Spleen (tissue), 7 donors: ENCODE results near the gene BTN3A1.

Source experiments
- POLR2A ChIP-seq, 3 donors: fragments of 450-650 bp; IDR thresholded peaks; one replicate each; pipeline ENCODE4 v1.5.1; 2017; ENCODE audit warnings: antibody characterized with exemption in 3 of 3, mild to moderate bottlenecking in 1 of 3
- POLR2AphosphoS5 ChIP-seq, 3 donors: sonication (generic); formaldehyde crosslinking; IDR thresholded peaks; one replicate each; pipeline ENCODE4 v1.5.1; 2017; ENCODE audit warnings: antibody characterized with exemption in 3 of 3
- TF ChIP-seq, protein P1 (sequence below), 11 experiments: fragments of 200-600 bp in 7 of 11; fragments of 450-650 bp in 4 of 11; sonication (generic) in 4 of 11; IDR thresholded peaks in 8 of 11; conservative IDR thresholded peaks in 3 of 11; 1 replicate in 7 of 11; 2 replicates in 4 of 11; pipeline versions ENCODE4 v1.4.0 to v1.8.0; 2016 to 2021; ENCODE audit warnings: antibody characterized with exemption in 11 of 11, inconsistent platforms in 4 of 11, mild to moderate bottlenecking in 1 of 11
- donor health status: DM: no; HTN: no; CAD: no; lungs with moderate emphysema.
- donor health status: DM: no; HTN: no; CAD: no.
- donor health status: DM: no; HTN: no; CAD: no.

- TF ChIP-seq, protein P1, sequence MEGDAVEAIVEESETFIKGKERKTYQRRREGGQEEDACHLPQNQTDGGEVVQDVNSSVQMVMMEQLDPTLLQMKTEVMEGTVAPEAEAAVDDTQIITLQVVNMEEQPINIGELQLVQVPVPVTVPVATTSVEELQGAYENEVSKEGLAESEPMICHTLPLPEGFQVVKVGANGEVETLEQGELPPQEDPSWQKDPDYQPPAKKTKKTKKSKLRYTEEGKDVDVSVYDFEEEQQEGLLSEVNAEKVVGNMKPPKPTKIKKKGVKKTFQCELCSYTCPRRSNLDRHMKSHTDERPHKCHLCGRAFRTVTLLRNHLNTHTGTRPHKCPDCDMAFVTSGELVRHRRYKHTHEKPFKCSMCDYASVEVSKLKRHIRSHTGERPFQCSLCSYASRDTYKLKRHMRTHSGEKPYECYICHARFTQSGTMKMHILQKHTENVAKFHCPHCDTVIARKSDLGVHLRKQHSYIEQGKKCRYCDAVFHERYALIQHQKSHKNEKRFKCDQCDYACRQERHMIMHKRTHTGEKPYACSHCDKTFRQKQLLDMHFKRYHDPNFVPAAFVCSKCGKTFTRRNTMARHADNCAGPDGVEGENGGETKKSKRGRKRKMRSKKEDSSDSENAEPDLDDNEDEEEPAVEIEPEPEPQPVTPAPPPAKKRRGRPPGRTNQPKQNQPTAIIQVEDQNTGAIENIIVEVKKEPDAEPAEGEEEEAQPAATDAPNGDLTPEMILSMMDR (IDR thresholded peaks at IDR 0.05 in 8 of 11, conservative IDR thresholded peaks at IDR 0.05 in 3 of 11): no peak
- TF ChIP-seq POLR2A (IDR thresholded peaks at IDR 0.05) (no peak), POLR2AphosphoS5 (IDR thresholded peaks at IDR 0.05) (no peak)
These were observed 26.8 kb upstream of the BTN3A1 start for GRCh38 chr6:26375270-26375669.
